ENCODE results near the gene ISM1.

ISM1 gene

GRCh38 chr20:13234961-13235360, 13.9 kb downstream of the ISM1 start:
- no peak for TF ChIP-seq CTCF (IDR thresholded peaks at IDR 0.05)

- no peak for TF ChIP-seq CTCF (IDR thresholded peaks at IDR 0.05)
Measured at GRCh38 chr20:13236990-13237720, 16.1 kb downstream of the ISM1 start.

- TF ChIP-seq CTCF (IDR thresholded peaks at IDR 0.05), result no peak
Measured at GRCh38 chr20:13238001-13238653, 17.1 kb downstream of the ISM1 start.

- TF ChIP-seq CTCF (IDR thresholded peaks at IDR 0.05), result no peak
Measured at GRCh38 chr20:13243826-13244376, 22.8 kb downstream of the ISM1 start.

GRCh38 chr20:13245250-13245723, 24.2 kb downstream of the ISM1 start:
- TF ChIP-seq CTCF (IDR thresholded peaks at IDR 0.05), result no peak

GRCh38 chr20:13249118-13249797, 28.2 kb downstream of the ISM1 start:
- TF ChIP-seq CTCF (IDR thresholded peaks at IDR 0.05), result no peak

- no peak for TF ChIP-seq CTCF (IDR thresholded peaks at IDR 0.05)
Measured at GRCh38 chr20:13249798-13250170, 28.7 kb downstream of the ISM1 start.

Data from LNCAP (cell line).